GM12891 (cell line): ENCODE data around the gene MYCBP.

Source experiments
- PAX5 ChIP-seq: IDR thresholded peaks from 2 replicates; pipeline ENCODE4 v1.6.1; 2011; ENCODE audit warnings: low read length, moderate library complexity, mild to moderate bottlenecking; ENCODE audit not compliant: insufficient read depth, severe bottlenecking
- POLR2A ChIP-seq: IDR thresholded peaks from 2 replicates; pipeline ENCODE4 v1.6.1; 2011; ENCODE audit warnings: low read depth, low read length, control low read depth
- POLR2AphosphoS5 ChIP-seq: IDR thresholded peaks from 2 replicates; pipeline ENCODE4 v1.6.1; 2011; ENCODE audit warnings: low read depth, low read length, control low read depth
- POU2F2 ChIP-seq: IDR thresholded peaks from 2 replicates; pipeline ENCODE4 v1.6.1; 2011; ENCODE audit warnings: low read depth, mild to moderate bottlenecking, control low read depth, low read length, moderate library complexity

- TF ChIP-seq POU2F2 (no peak), POLR2A (peak; percentile 53; the same call in 1 of the 2 replicates), POLR2AphosphoS5 (peak; percentile 41; the same call in 1 of the 2 replicates), PAX5 (no peak)
These were observed 13.3 kb downstream of the MYCBP start, which contains the start of gene RRAGC for GRCh38 chr1:38859561-38860453.
